Lower lobe of right lung (tissue), 2 donors: Measurements from ENCODE around the gene PHKB. TPM values are rescaled to one million over a fixed set of nuclear protein-coding genes. Genes with fewer than 3 reads are reported as not detected.
A peak's percentile ranks its signal among the peaks of the same experiment; 100 is the strongest.
"Not testable (repeated sequence)": the region's sequence is repeated elsewhere in the genome, so short reads cannot be mapped to it uniquely, and the experiment has no call there.

ENCODE experiments used
- ATAC-seq, 2 donors: fragments of 200-7000 bp; cut with Tn5 transposase; one replicate each; pipeline ENCODE4 v1.9.1; 2020 to 2022; ENCODE audit warnings: mild to moderate bottlenecking in 2 of 2, moderate library complexity in 2 of 2
- DNase-seq: peaks from one replicate; pipeline ENCODE4 v3.0.0-alpha.2; 2020
- H3K27ac ChIP-seq: fragments of 200-600 bp; one replicate; pipeline ENCODE4 v1.8.0; 2022
- H3K27me3 ChIP-seq: fragments of 200-600 bp; one replicate; pipeline ENCODE4 v1.8.0; 2022; ENCODE audit warnings: low read depth
- H3K36me3 ChIP-seq: fragments of 200-600 bp; one replicate; pipeline ENCODE4 v1.8.0; 2022; ENCODE audit warnings: mild to moderate bottlenecking
- H3K4me1 ChIP-seq: fragments of 200-600 bp; one replicate; pipeline ENCODE4 v1.8.0; 2022
- H3K4me3 ChIP-seq: fragments of 200-600 bp; one replicate; pipeline ENCODE4 v1.8.0; 2022; ENCODE audit warnings: mild to moderate bottlenecking
- H3K9me3 ChIP-seq: fragments of 200-600 bp; one replicate; pipeline ENCODE4 v1.8.0; 2022
- intact Hi-C: fragments of 100-400 bp; cut with DNase I; formaldehyde crosslinking; loops from one replicate; pipeline ENCODE4 v1.11.0; 2022
- total RNA-seq: library from RNA; stranded (reverse); fragmentation: NEBNext Ultra II Directional; extraction: Animal tissue kit (Norgen Biotek cat#: 25700); gene quantifications from one replicate; pipeline ENCODE4 v1.2.1, GENCODE V29; 2021
- TF ChIP-seq, protein P1 (sequence below): fragments of 200-600 bp; IDR thresholded peaks from one replicate; pipeline ENCODE4 v1.8.0; 2022; ENCODE audit warnings: antibody characterized with exemption, mild to moderate bottlenecking
- donor health status: DM: no; HTN: yes; CAD: no; lungs with severe emphysema.

Gene PHKB
- total RNA-seq, 1 donor from 2014 or later = 95.1 TPM

DNA sequence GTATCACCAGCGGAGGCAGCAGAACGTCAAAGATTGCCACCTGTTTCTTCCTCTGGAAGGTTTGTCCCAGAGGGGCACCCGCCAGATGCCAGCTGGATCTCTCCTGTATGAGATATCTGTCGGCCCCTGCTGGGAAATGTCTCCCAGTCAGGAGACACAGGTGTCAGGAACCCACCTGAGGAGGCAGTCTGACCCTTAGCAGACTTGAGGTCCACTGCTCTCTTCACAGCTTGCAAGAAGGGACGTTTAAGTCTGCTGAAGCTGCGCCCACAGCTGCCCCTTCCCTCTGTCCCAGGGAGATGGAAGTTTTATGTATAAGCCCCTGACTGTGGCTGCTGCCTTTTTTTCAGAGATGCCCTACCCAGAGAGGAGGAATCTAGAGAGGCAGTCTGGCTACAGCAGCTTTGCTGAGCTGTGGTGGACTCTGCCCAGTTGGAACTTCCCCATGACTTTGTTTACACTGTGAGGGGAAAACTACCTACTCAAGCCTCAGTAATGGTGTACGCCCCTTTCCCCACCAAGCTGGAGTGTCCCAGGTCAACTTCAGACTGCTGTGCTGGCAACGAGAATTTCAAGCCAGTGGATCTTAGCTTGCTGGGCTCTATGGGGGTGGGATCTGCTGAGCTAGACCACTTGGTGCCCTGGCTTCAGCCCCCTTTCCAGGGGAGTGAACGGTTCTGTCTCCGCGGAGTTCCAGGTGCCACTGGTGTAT is 92.9 kb downstream of the PHKB start:
- DNase-seq (no peak), ATAC-seq (no peak)
- intact Hi-C loops = no loop called here
- Histone ChIP-seq H3K4me3 (no peak overlapping the region), H3K4me1 (no peaks in the 10 kb centered on the region), H3K27me3 (no peaks in the 10 kb centered on the region), H3K36me3 (peaks cover 17% of the 10 kb centered on the region), H3K9me3 (peaks cover 16% of the 10 kb centered on the region), H3K27ac (no peak overlapping the region)
- TF ChIP-seq, protein P1, sequence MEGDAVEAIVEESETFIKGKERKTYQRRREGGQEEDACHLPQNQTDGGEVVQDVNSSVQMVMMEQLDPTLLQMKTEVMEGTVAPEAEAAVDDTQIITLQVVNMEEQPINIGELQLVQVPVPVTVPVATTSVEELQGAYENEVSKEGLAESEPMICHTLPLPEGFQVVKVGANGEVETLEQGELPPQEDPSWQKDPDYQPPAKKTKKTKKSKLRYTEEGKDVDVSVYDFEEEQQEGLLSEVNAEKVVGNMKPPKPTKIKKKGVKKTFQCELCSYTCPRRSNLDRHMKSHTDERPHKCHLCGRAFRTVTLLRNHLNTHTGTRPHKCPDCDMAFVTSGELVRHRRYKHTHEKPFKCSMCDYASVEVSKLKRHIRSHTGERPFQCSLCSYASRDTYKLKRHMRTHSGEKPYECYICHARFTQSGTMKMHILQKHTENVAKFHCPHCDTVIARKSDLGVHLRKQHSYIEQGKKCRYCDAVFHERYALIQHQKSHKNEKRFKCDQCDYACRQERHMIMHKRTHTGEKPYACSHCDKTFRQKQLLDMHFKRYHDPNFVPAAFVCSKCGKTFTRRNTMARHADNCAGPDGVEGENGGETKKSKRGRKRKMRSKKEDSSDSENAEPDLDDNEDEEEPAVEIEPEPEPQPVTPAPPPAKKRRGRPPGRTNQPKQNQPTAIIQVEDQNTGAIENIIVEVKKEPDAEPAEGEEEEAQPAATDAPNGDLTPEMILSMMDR = no peak

DNA sequence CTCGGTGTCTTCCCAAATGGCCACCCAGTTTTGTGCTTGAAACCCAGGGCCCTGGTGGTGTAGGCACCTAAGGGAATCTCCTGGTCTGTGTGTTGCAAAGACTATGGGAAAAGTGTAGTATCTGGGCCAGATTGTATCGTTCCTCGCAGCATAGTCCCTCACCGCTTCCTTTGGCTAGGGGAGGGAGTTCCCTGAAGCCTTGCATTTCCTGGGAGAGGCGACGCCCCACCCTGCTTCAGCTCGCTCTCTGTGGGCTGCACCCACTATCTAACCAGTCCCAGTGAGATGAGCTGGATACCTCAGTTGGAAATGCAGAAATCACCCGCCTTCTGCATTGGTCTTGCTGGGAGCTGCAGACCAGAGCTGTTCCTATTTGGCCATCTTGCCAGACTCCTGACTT is 93.5 kb downstream of the PHKB start:
- H3K4me3 ChIP-seq, intact Hi-C loops, H3K27ac ChIP-seq: not testable (repeated sequence)

GRCh38 chr16:47561286-47561685 is 100.2 kb downstream of the PHKB start:
- Histone ChIP-seq H3K27me3 (no peaks in the 10 kb centered on the region), H3K27ac (no peak overlapping the region), H3K9me3 (no peaks in the 10 kb centered on the region), H3K36me3 (no peaks in the 10 kb centered on the region), H3K4me3 (no peak overlapping the region), H3K4me1 (peaks cover 11% of the 10 kb centered on the region)
- intact Hi-C loops = no loop called here
- TF ChIP-seq, protein P1 = no peak
- DNase-seq (no peak), ATAC-seq (no peak)

More for the DNA sequence above, 93.5 kb downstream of the PHKB start:
- not testable (repeated sequence) for H3K4me1 ChIP-seq, ATAC-seq, H3K27me3 ChIP-seq, DNase-seq
- Histone ChIP-seq H3K36me3 (peaks cover 17% of the 10 kb centered on the region), H3K9me3 (peaks cover 16% of the 10 kb centered on the region)

DNA sequence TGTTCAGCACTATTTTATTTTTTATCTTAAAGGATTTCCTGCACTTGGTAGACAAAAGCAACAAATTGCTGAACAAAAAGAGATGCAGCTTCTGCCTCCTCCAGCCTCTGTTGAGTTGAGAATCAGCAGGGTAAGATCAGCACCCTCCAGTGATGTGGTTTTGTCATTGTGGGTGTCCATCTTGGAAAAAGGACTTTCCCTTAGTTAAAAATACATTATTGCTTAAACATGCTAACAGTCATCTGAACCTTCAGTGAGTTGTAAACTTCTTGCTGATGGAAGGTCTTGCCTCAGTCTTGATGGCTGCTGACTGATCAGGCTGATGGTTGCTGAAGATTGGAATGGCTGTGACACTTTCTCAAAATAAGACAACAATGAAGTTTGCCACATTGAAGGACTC is 101.2 kb downstream of the PHKB start:
- no peak overlapping the region for H3K4me3 ChIP-seq
- no peak overlapping the region for H3K27ac ChIP-seq
- no peaks in the 10 kb centered on the region for H3K27me3 ChIP-seq
- H3K9me3 ChIP-seq = no peaks in the 10 kb centered on the region
- H3K36me3 ChIP-seq = no peaks in the 10 kb centered on the region
- H3K4me1 ChIP-seq = peaks cover 11% of the 10 kb centered on the region
- ATAC-seq = no peak
- intact Hi-C loops = no loop called here
- TF ChIP-seq, protein P1 = no peak
- DNase-seq = no peak

- no peaks in the 10 kb centered on the region for H3K27me3 ChIP-seq
- no peaks in the 10 kb centered on the region for H3K9me3 ChIP-seq
- intact Hi-C loops = no loop called here
- H3K4me3 ChIP-seq = no peak overlapping the region
- DNase-seq (peak; percentile 67), ATAC-seq (peak; percentile 77 to 87)
- H3K36me3 ChIP-seq = no peaks in the 10 kb centered on the region
- TF ChIP-seq, protein P1 = no peak
- H3K4me1 ChIP-seq = peaks cover 11% of the 10 kb centered on the region
- H3K27ac ChIP-seq = no peak overlapping the region
Measured at GRCh38 chr16:47565454-47565853, 104.3 kb downstream of the PHKB start.

DNA sequence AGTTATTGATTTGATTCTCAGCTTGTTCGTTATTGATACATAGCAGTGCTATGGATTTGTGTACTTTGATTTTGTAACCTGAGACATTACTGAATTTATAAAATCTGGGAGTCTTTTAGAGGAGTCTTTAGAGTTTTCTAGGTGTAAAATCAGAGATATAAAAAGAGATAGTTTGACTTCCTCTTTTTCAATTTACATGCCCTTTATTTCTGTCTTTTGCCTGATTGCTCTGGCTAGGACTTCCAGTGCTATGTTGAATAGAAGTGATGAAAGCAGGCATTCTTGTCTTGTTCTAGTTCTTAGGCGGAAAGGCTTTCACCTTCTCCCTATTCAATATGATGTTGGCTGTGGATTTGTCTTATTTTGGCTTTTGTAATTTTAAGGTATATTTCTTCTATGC is 106.2 kb downstream of the PHKB start:
- DNase-seq (no peak), ATAC-seq (no peak)
- TF ChIP-seq, protein P1 = no peak
- Histone ChIP-seq H3K9me3 (no peaks in the 10 kb centered on the region), H3K27ac (no peak overlapping the region), H3K27me3 (no peaks in the 10 kb centered on the region), H3K4me1 (peaks cover 11% of the 10 kb centered on the region), H3K36me3 (no peaks in the 10 kb centered on the region), H3K4me3 (no peak overlapping the region)
- intact Hi-C loops = no loop called here
